HG03575 (cell line): ENCODE data around the gene KRT6B.

Experiments used
- ATAC-seq: cut with Tn5 transposase; IDR thresholded peaks from one replicate; pipeline ENCODE4 v1.9.1; 2021; ENCODE audit not compliant: unreplicated experiment, insufficient number of reproducible peaks, low FRiP score; ENCODE audit errors: extremely low read depth

Gene KRT6B

DNA sequence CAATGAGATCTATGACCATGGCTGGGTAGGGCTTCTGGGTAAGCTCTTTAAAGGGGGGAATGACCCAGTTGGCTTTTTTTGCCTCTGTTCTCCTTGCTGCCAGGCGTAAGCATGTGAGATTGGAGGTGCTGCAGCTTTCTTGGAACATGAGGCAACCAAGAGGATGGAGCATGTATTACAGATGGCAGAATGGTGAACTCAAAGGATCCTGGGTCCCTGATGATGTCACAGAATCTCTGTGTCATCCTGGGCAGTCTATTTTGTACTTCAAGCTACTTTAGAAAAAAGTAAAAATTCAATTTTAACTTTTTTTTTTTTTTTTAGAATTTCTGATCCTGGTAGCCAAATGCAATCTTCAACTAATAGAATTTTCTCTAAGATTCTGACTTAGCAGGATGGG lies 53.8 kb downstream of the KRT6B start:
- ATAC-seq, result no peak

GRCh38 chr12:52396656-52397055 lies 55.3 kb downstream of the KRT6B start:
- no peak for ATAC-seq
